ENCODE measurements around the gene SLC6A18. TPM values are rescaled to one million over a fixed set of nuclear protein-coding genes. Genes with fewer than 3 reads are reported as not detected.
"Not testable (repeated sequence)": the region's sequence is repeated elsewhere in the genome, so short reads cannot be mapped to it uniquely, and the experiment has no call there.

Gene SLC6A18
- total RNA-seq, 1 donor from 2014 or later, result not detected

DNA sequence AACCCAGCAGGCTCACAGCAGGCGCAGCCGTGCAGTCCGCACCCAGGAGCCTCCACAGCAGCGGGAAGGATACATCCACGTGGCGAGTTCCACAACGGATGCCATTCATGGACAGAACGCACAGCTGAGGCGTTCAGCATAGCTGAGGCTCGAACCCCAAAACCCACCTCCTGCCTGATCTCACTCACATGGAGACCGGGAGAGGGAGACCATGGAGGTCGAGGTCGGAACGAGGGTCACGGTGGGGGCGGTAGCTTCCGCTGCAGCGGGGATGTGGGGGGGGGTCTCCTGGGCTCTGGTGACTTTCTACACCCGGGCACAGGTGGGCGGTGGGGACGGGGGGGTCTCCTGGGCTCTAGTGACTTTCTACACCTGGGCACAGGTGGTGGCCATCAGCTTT, 52.1 kb downstream of the SLC6A18 start:
- DNase-seq, result no peak
- H3K9me3 Mint-ChIP-seq, result no peaks in the 10 kb centered on the region
- no peak overlapping the region for H3K27ac Mint-ChIP-seq
- no peak overlapping the region for H3K4me3 Mint-ChIP-seq
- H3K36me3 Mint-ChIP-seq (ENCODE audit: low read depth), result peaks cover 9% of the 10 kb centered on the region
- intact Hi-C loops (cut with micrococcal nuclease), result no loop called here
- peaks cover 4% of the 10 kb centered on the region for H3K4me1 Mint-ChIP-seq
- no peaks in the 10 kb centered on the region for H3K27me3 Mint-ChIP-seq

GRCh38 chr5:1277781-1278180, 52.6 kb downstream of the SLC6A18 start:
- no peak overlapping the region for H3K4me3 Mint-ChIP-seq
- peaks cover 4% of the 10 kb centered on the region for H3K4me1 Mint-ChIP-seq
- intact Hi-C loops (cut with micrococcal nuclease), result no loop called here
- H3K27ac Mint-ChIP-seq, result no peak overlapping the region
- DNase-seq, result no peak
- H3K27me3 Mint-ChIP-seq, result no peaks in the 10 kb centered on the region
- H3K36me3 Mint-ChIP-seq (ENCODE audit: low read depth), result peaks cover 9% of the 10 kb centered on the region
- no peaks in the 10 kb centered on the region for H3K9me3 Mint-ChIP-seq

DNA sequence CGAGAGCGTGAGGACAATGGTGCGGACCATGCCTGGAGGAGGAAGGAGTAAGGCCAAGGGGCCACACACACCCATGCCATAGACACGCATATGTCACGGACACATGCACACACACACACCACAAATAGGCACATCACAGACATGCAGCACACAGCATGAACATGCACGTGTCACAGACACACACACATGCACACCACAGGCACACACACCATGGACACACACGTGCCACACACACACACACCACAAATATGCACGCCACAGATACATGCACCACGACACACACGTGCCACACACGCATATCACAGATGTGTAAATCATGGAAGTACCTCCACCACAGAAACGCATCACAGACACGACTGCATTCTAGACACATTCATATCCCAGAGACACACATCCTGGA, 53.0 kb downstream of the SLC6A18 start:
- DNase-seq, result no peak
- Mint-ChIP-seq H3K27ac (no peak overlapping the region), H3K27me3 (no peaks in the 10 kb centered on the region), H3K4me1 (peaks cover 4% of the 10 kb centered on the region), H3K36me3 (ENCODE audit: low read depth) (peaks cover 9% of the 10 kb centered on the region), H3K4me3 (no peak overlapping the region), H3K9me3 (no peaks in the 10 kb centered on the region)
- intact Hi-C loops (cut with micrococcal nuclease), result no loop called here

DNA sequence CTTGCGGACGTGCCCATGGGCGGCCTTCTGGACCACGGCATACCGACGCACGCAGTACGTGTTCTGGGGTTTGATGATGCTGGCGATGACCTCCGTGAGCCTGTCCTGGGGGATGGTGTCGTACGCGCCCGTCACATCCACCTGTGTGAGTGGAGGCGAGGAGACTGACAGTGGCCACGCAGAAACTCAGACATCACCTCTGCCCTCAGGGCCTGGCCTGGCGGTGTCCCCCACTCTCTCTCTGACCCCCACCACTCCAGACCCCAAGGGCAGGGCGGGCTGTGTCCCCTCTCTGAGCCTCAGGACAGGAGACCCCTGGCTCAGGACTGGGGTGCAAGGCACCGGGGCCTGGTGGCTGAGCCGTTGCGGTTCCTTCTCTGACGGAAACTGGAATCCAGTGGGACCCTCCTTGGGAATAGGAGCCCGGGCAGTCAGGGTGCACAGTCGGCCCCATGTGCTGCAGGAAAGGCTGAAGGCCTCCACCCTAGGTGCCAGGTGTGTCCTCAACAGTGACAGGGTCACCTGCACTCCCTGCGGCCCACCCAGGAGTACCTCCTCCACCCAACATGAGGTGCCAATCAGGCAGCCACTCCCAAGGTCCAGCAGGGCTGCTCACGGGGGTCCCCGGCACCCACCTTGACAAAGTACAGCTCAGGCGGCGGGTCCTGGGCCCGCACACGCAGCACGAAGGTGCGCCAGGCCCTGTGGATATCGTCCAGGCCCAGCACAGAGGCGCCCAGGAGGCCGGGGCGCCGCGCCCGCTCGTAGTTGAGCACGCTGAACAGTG, 53.7 kb downstream of the SLC6A18 start:
- Mint-ChIP-seq H3K36me3 (ENCODE audit: low read depth) (peaks cover 9% of the 10 kb centered on the region), H3K27me3 (no peaks in the 10 kb centered on the region), H3K9me3 (no peaks in the 10 kb centered on the region), H3K4me3 (no peak overlapping the region), H3K4me1 (peaks cover 4% of the 10 kb centered on the region), H3K27ac (no peak overlapping the region)
- DNase-seq, result no peak
- intact Hi-C loops (cut with micrococcal nuclease), result no loop called here

- no peaks in the 10 kb centered on the region for H3K27me3 Mint-ChIP-seq
- intact Hi-C loops (cut with micrococcal nuclease), result no loop called here
- H3K27ac Mint-ChIP-seq, result no peak overlapping the region
- DNase-seq, result no peak
- H3K4me3 Mint-ChIP-seq, result no peak overlapping the region
- H3K4me1 Mint-ChIP-seq, result peaks cover 4% of the 10 kb centered on the region
- H3K36me3 Mint-ChIP-seq (ENCODE audit: low read depth), result peaks cover 9% of the 10 kb centered on the region
- no peaks in the 10 kb centered on the region for H3K9me3 Mint-ChIP-seq
These were observed 54.4 kb downstream of the SLC6A18 start for GRCh38 chr5:1279443-1280151.

- H3K36me3 Mint-ChIP-seq (ENCODE audit: low read depth), result peaks cover 7% of the 10 kb centered on the region
- H3K9me3 Mint-ChIP-seq, result no peaks in the 10 kb centered on the region
- intact Hi-C loops (cut with micrococcal nuclease), result no loop called here
- no peak for DNase-seq
- no peaks in the 10 kb centered on the region for H3K27me3 Mint-ChIP-seq
- peaks cover 2% of the 10 kb centered on the region for H3K4me1 Mint-ChIP-seq
- H3K27ac Mint-ChIP-seq, result no peak overlapping the region
- no peak overlapping the region for H3K4me3 Mint-ChIP-seq
These were observed 55.2 kb downstream of the SLC6A18 start for GRCh38 chr5:1280177-1281037.

DNA sequence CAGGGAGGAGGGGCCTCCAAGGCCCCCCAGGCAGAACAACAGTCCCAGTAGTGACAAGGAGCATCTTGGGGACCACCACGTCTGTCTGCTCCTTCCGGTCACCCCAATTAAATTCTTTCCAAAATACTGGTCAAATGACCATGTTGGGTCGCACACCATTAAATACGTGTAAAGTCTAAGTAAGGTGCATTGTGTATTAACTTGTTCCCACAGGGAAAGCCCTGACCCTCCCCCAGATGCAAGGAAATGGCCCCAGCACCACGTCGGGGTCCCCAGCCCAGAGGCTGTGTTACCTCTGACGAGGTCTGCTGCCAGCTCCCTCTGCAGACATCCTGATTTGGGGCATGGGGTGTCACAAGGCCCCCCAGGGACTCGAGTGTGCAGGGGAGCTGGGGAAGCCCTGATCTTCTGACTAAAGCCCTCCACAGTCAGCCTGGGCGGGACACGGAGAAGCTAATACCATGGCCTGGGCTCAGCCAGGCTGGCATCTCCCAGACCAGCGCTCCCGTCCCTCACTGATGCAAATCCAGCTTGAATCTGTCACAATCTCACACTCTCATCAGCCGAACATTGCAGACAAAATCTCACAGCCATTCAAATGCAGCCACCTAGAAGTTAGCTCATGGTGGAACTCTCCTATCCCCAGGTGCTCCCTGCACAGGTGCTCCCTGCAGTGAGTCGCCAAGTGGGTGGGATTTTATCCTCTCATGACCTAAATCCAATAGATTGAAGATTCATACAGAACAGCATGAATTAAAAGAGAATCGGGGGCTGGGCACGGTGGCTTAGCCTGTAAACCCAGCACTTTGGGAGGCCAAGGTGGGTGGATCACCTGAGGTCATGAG, 56.1 kb downstream of the SLC6A18 start:
- Mint-ChIP-seq H3K4me3 (no peak overlapping the region), H3K9me3 (no peaks in the 10 kb centered on the region), H3K4me1 (no peaks in the 10 kb centered on the region), H3K27ac (no peak overlapping the region), H3K27me3 (no peaks in the 10 kb centered on the region), H3K36me3 (ENCODE audit: low read depth) (peaks cover 10% of the 10 kb centered on the region)
- no peak for DNase-seq
- intact Hi-C loops (cut with micrococcal nuclease), result no loop called here

- H3K27ac Mint-ChIP-seq, result no peak overlapping the region
- H3K36me3 Mint-ChIP-seq (ENCODE audit: low read depth), result peaks cover 10% of the 10 kb centered on the region
- no peaks in the 10 kb centered on the region for H3K27me3 Mint-ChIP-seq
- intact Hi-C loops (cut with micrococcal nuclease), result no loop called here
- DNase-seq, result no peak
- no peaks in the 10 kb centered on the region for H3K9me3 Mint-ChIP-seq
- H3K4me1 Mint-ChIP-seq, result no peaks in the 10 kb centered on the region
- H3K4me3 Mint-ChIP-seq, result no peak overlapping the region
These were observed 57.2 kb downstream of the SLC6A18 start for GRCh38 chr5:1282131-1282992.

DNA sequence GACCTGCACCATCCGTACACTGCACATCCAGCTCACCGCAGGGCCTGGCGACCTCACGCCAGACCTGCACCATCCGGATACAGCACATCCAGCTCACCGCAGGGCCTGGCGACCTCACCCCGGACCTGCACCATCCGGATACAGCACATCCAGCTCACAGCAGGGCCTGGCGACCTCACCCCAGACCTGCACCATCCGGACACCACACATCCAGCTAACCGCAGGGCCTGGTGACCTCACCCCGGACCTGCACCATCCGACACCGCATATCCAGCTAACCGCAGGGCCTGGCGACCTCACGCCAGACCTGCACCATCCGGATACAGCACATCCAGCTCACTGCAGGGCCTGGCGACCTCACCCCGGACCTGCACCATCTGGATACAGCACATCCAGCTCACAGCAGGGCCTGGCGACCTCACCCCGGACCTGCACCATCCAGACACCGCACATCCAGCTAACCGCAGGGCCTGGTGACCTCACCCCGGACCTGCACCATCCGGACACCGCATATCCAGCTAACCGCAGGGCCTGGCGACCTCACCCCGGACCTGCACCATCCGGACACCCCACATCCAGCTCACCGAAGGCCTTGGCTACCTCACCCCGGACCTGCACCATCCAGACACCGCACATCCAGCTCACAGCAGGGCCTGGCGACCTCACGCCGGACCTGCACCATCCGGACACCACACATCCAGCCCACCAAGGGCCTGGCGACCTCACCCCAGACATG, 58.0 kb downstream of the SLC6A18 start:
- H3K9me3 Mint-ChIP-seq; H3K27me3 Mint-ChIP-seq; DNase-seq; H3K27ac Mint-ChIP-seq; H3K4me1 Mint-ChIP-seq; intact Hi-C loops (cut with micrococcal nuclease); H3K4me3 Mint-ChIP-seq: not testable (repeated sequence)
- peaks cover 11% of the 10 kb centered on the region for H3K36me3 Mint-ChIP-seq (ENCODE audit: low read depth)

DNA sequence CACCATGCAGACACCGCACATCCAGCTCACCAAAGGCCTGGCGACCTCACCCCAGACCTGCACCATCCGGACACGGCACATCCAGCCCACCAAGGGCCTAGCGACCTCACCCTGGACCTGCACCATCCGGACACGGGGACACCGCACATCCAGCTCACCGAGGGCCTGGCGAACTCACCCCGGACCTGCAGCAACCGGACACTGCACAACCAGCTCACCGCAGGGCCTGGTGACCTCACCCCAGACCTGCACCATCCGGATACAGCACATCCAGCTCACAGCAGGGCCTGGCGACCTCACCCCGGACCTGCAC, 58.5 kb downstream of the SLC6A18 start:
- intact Hi-C loops (cut with micrococcal nuclease); DNase-seq; H3K27ac Mint-ChIP-seq; H3K4me3 Mint-ChIP-seq; H3K27me3 Mint-ChIP-seq; H3K9me3 Mint-ChIP-seq; H3K4me1 Mint-ChIP-seq: not testable (repeated sequence)
- peaks cover 14% of the 10 kb centered on the region for H3K36me3 Mint-ChIP-seq (ENCODE audit: low read depth)

GRCh38 chr5:1284336-1284970, 59.3 kb downstream of the SLC6A18 start:
- H3K4me1 Mint-ChIP-seq; H3K9me3 Mint-ChIP-seq; H3K27ac Mint-ChIP-seq; H3K4me3 Mint-ChIP-seq; intact Hi-C loops (cut with micrococcal nuclease); H3K27me3 Mint-ChIP-seq; DNase-seq: not testable (repeated sequence)
- peaks cover 16% of the 10 kb centered on the region for H3K36me3 Mint-ChIP-seq (ENCODE audit: low read depth)

DNA sequence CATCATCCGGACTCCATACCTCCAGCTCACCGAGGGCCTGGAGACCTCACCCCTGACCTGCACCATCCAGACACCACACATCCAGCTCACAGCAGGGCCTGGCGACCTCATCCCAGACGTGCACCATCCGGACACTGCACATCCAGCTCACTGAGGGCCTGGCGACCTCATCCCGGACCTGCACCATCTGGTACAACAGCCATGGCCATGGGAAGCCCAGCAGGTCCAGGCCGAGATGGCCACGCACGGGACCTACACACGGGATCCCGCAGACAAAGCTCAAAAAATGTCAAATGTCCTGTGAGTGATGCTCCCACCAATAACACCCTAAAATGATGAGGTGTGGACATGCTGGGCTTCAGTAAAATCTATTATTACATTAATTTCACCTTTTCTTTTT, 60.0 kb downstream of the SLC6A18 start:
- intact Hi-C loops (cut with micrococcal nuclease), result no loop called here
- no peak for DNase-seq
- no peak overlapping the region for H3K27ac Mint-ChIP-seq
- H3K36me3 Mint-ChIP-seq (ENCODE audit: low read depth), result peaks cover 16% of the 10 kb centered on the region
- H3K27me3 Mint-ChIP-seq, result no peaks in the 10 kb centered on the region
- H3K4me3 Mint-ChIP-seq, result no peak overlapping the region
- no peaks in the 10 kb centered on the region for H3K4me1 Mint-ChIP-seq
- peaks cover 8% of the 10 kb centered on the region for H3K9me3 Mint-ChIP-seq

Measured in activated CD4-positive, alpha-beta T cell treated with anti-CD3 and anti-CD28 coated beads, Interleukin-2, amount 10 ng/mL, durations not matched to agents 24 days and 14 days (primary cell).